A673 (cell line): Measurements from ENCODE around the gene RASSF3.

Source experiments
- CTCF ChIP-seq: fragments of 300-800, 200-600 bp; sonication (generic); conservative IDR thresholded peaks from 2 replicates; pipeline ENCODE4 v1.5.1; 2017; ENCODE audit warnings: low read depth, mild to moderate bottlenecking, antibody characterized with exemption, low read length, moderate library complexity, mixed read lengths
- EZH2 ChIP-seq: fragments of 200-600 bp; sonication (generic); IDR thresholded peaks from 2 replicates; pipeline ENCODE4 v1.6.1; 2017; ENCODE audit warnings: borderline replicate concordance, low read depth, mild to moderate bottlenecking, mixed read lengths, antibody characterized with exemption, low read length; ENCODE audit not compliant: poor library complexity, severe bottlenecking

- TF ChIP-seq CTCF, result no peak
- no peak for TF ChIP-seq EZH2
Measured at GRCh38 chr12:64729909-64730587, 119.8 kb downstream of the RASSF3 start.
